NCI-H1436 (cell line): ENCODE results near the gene EPB41L2.
A peak's percentile ranks its signal among the peaks of the same experiment; 100 is the strongest.
"Not testable (repeated sequence)": the region's sequence is repeated elsewhere in the genome, so short reads cannot be mapped to it uniquely, and the experiment has no call there.

ENCODE experiments used
- DNase-seq: peaks from one replicate; lab custom pipeline; 2025; lab: John Stamatoyannopoulos, UW

Gene EPB41L2

GRCh38 chr6:131063028-131063763 lies at the start of gene EPB41L2:
EPB41L2 (minus strand) TSS chr6:131063245; CDS start chr6:130956485, 106,760 bp downstream.
- peak; percentile 28 for DNase-seq

GRCh38 chr6:131112249-131112648 lies 49.2 kb upstream of the EPB41L2 start:
- DNase-seq: no peak

GRCh38 chr6:131107151-131107550 lies 44.1 kb upstream of the EPB41L2 start:
- no peak for DNase-seq

GRCh38 chr6:131103901-131104300 lies 40.9 kb upstream of the EPB41L2 start:
- no peak for DNase-seq

- no peak for DNase-seq
Measured at GRCh38 chr6:131103296-131103695, 40.3 kb upstream of the EPB41L2 start.

- no peak for DNase-seq
Measured at GRCh38 chr6:131101911-131102680, 39.1 kb upstream of the EPB41L2 start.

GRCh38 chr6:131096786-131097185 lies 33.7 kb upstream of the EPB41L2 start:
- no peak for DNase-seq

GRCh38 chr6:131093334-131093733 lies 30.3 kb upstream of the EPB41L2 start:
- no peak for DNase-seq

GRCh38 chr6:131091944-131092343 lies 28.9 kb upstream of the EPB41L2 start:
- not testable (repeated sequence) for DNase-seq

GRCh38 chr6:131090339-131090738 lies 27.3 kb upstream of the EPB41L2 start:
- not testable (repeated sequence) for DNase-seq

GRCh38 chr6:131084982-131085381 lies 21.9 kb upstream of the EPB41L2 start:
- DNase-seq: no peak

- no peak for DNase-seq
Measured at GRCh38 chr6:131083687-131084086, 20.6 kb upstream of the EPB41L2 start.

GRCh38 chr6:131082335-131082734 lies 19.3 kb upstream of the EPB41L2 start:
- no peak for DNase-seq

GRCh38 chr6:131080084-131080483 lies 17.0 kb upstream of the EPB41L2 start:
- no peak for DNase-seq

GRCh38 chr6:131073577-131073976 lies 10.5 kb upstream of the EPB41L2 start:
- no peak for DNase-seq

GRCh38 chr6:131070061-131070460 lies 7.0 kb upstream of the EPB41L2 start:
- no peak for DNase-seq

GRCh38 chr6:131068165-131068564 lies 5.1 kb upstream of the EPB41L2 start:
- DNase-seq: no peak

GRCh38 chr6:131067521-131067920 lies 4.5 kb upstream of the EPB41L2 start:
- no peak for DNase-seq

GRCh38 chr6:131065824-131066171 lies 2.8 kb upstream of the EPB41L2 start:
- no peak for DNase-seq

- DNase-seq: no peak
Measured at GRCh38 chr6:131065112-131065823, 2.2 kb upstream of the EPB41L2 start.

GRCh38 chr6:131063764-131064272 lies 773 bp upstream of the EPB41L2 start:
- no peak for DNase-seq

- no peak for DNase-seq
Measured at GRCh38 chr6:131062241-131063027, 611 bp downstream of the EPB41L2 start.
